Erythroblast (primary cell): ENCODE results near the gene TOP2A.

Source experiments
- GATA1 ChIP-seq: IDR thresholded peaks from 2 replicates; pipeline ENCODE4 v1.6.1; 2011; ENCODE audit warnings: low read depth, mild to moderate bottlenecking, control low read depth, low read length, moderate library complexity
- POLR2A ChIP-seq: IDR thresholded peaks from 2 replicates; pipeline ENCODE4 v1.6.1; 2011; ENCODE audit warnings: mild to moderate bottlenecking, low read length

DNA sequence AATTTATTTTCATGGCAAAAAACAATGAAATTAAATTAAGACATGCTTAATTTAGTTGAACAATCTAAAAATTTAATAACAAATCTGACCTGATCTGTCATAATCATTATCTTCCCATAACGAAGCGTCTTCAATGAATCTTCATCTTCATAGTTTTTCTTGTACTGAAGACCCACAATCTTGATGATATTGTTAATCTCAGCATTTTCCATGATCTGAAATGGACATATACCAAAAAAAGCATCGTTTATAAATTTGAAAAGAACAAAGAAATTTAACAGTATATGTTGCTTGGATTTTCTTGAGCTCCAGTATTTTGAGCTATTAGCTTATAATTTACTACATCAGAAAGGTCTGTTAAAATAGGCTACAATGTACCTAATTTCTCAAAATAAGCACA, 10.2 kb downstream of the TOP2A start:
- TF ChIP-seq POLR2A (no peak), GATA1 (no peak)
